SK-N-SH (cell line): ENCODE results near the gene FHIP2A. TPM values are rescaled to one million over a fixed set of nuclear protein-coding genes. Genes with fewer than 3 reads are reported as not detected.

Experiments
- CTCF ChIA-PET: fragments of 300-600, 350-600 bp; formaldehyde crosslinking; extraction: SDS; loops from one replicate; lab custom pipeline; 2021; lab: Yijun Ruan, JAX
- POLR2A ChIA-PET: fragments of 350-600 bp; sonication (Branson Sonifier 250); formaldehyde crosslinking; extraction: SDS; loops from one replicate; lab custom pipeline; 2020; ENCODE audit warnings: antibody characterized with exemption, inconsistent platforms; lab: Yijun Ruan, JAX
- DNase-seq: peaks from one replicate; pipeline ENCODE4 v3.0.0; 2012
- H2AFZ ChIP-seq: fragments of 200-600 bp; sonication (generic); 2 replicates; pipeline ENCODE4 v1.8.1; 2016; ENCODE audit warnings: antibody characterized with exemption, mild to moderate bottlenecking, low read depth
- H3F3A ChIP-seq: fragments of 200-600 bp; sonication (generic); replicated peaks from 2 replicates; pipeline ENCODE3; 2016; ENCODE audit warnings: antibody characterized with exemption, mild to moderate bottlenecking; ENCODE audit not compliant: insufficient read depth
- H3K27ac ChIP-seq, 2 experiments: fragments of 200-500 bp in 1 of 2; fragments of 200-600 bp in 1 of 2; sonication (Bioruptor generic) in 1 of 2; sonication (generic), shearing (Covaris generic) in 1 of 2; 2 replicates each; pipeline versions ENCODE4 v1.5.1 to v1.6.1; 2014 to 2016; ENCODE audit warnings: low read depth in 2 of 2, inconsistent platforms in 1 of 2, low read length in 1 of 2, mild to moderate bottlenecking in 1 of 2, mixed read lengths in 1 of 2
- H3K27me3 ChIP-seq: fragments of 200-600 bp; sonication (generic), shearing (Covaris generic); 2 replicates; pipeline ENCODE4 v1.6.1; 2016; ENCODE audit warnings: mixed run types; ENCODE audit not compliant: insufficient read depth
- H3K36me3 ChIP-seq, 2 experiments: fragments of 200-500 bp in 1 of 2; fragments of 200-600 bp in 1 of 2; sonication (Bioruptor generic) in 1 of 2; sonication (generic) in 1 of 2; replicated peaks in 1 of 2; 2 replicates each; pipeline versions ENCODE3 to v1.5.1; 2014 to 2016; ENCODE audit warnings: low read length in 1 of 2, mild to moderate bottlenecking in 1 of 2; ENCODE audit not compliant: insufficient read depth in 2 of 2, control insufficient read depth in 1 of 2
- H3K4me1 ChIP-seq, 2 experiments: fragments of 200-500 bp in 1 of 2; fragments of 200-600 bp in 1 of 2; sonication (Bioruptor generic) in 1 of 2; sonication (generic), shearing (Covaris generic) in 1 of 2; 2 replicates each; pipeline versions ENCODE4 v1.5.1 to v1.6.1; 2014 to 2016; ENCODE audit warnings: low read depth in 1 of 2, low read length in 1 of 2, mixed run types in 1 of 2; ENCODE audit not compliant: insufficient read depth in 2 of 2, control insufficient read depth in 1 of 2
- H3K4me2 ChIP-seq: fragments of 200-600 bp; sonication (generic), shearing (Covaris generic); 2 replicates; pipeline ENCODE4 v1.6.1; 2017; ENCODE audit warnings: mixed run types
- H3K4me3 ChIP-seq, 2 experiments: fragments of 200-500 bp in 1 of 2; fragments of 200-600 bp in 1 of 2; sonication (Bioruptor generic) in 1 of 2; sonication (generic), shearing (Covaris generic) in 1 of 2; 2 replicates each; pipeline versions ENCODE4 v1.5.1 to v1.8.1; 2014 to 2016; ENCODE audit warnings: low read depth in 2 of 2, inconsistent platforms in 1 of 2, low read length in 1 of 2, mild to moderate bottlenecking in 1 of 2, mixed read lengths in 1 of 2, moderate library complexity in 1 of 2
- H3K79me2 ChIP-seq: fragments of 200-600 bp; sonication (generic); 2 replicates; pipeline ENCODE4 v1.8.1; 2017; ENCODE audit warnings: mild to moderate bottlenecking; ENCODE audit not compliant: insufficient read depth
- H3K9ac ChIP-seq: fragments of 200-600 bp; sonication (generic); 2 replicates; pipeline ENCODE4 v1.6.1; 2017; ENCODE audit warnings: mixed run types
- H3K9me2 ChIP-seq: fragments of 200-600 bp; sonication (generic); 2 replicates; pipeline ENCODE4 v1.6.1; 2017; ENCODE audit warnings: mixed run types
- H3K9me3 ChIP-seq: fragments of 200-600 bp; sonication (generic); 2 replicates; pipeline ENCODE4 v1.6.1; 2017; ENCODE audit warnings: mixed run types, mild to moderate bottlenecking, moderate library complexity
- H4K20me1 ChIP-seq: fragments of 200-600 bp; sonication (generic); 2 replicates; pipeline ENCODE4 v1.6.1; 2017; ENCODE audit warnings: mild to moderate bottlenecking, mixed run types; ENCODE audit not compliant: insufficient read depth
- CHD2 ChIP-seq: fragments of 150-350 bp; IDR thresholded peaks from 2 replicates; pipeline ENCODE4 v1.6.1; 2018; ENCODE audit warnings: low read length; ENCODE audit not compliant: partially characterized antibody
- ELF1 ChIP-seq: IDR thresholded peaks from 2 replicates; pipeline ENCODE4 v1.4.0; 2012
- EZH2phosphoT487 ChIP-seq: fragments of 200-600 bp; sonication (generic); IDR thresholded peaks from 2 replicates; pipeline ENCODE4 v1.6.1; 2017; ENCODE audit warnings: low read depth, mixed run types, mild to moderate bottlenecking, antibody characterized with exemption, moderate library complexity, borderline replicate concordance
- FOSL2 ChIP-seq: IDR thresholded peaks from 2 replicates; pipeline ENCODE4 v1.4.0; 2012; ENCODE audit warnings: low read depth, mild to moderate bottlenecking, moderate library complexity, borderline replicate concordance
- FOXJ3 ChIP-seq: sonication (generic); formaldehyde crosslinking; IDR thresholded peaks from 2 replicates; pipeline ENCODE4 v1.5.1; 2020; ENCODE audit warnings: mild to moderate bottlenecking, missing genetic modification reagents
- FOXM1 ChIP-seq: IDR thresholded peaks from 2 replicates; pipeline ENCODE4 v1.4.0; 2012; ENCODE audit warnings: low read depth, mild to moderate bottlenecking
- GABPA ChIP-seq: IDR thresholded peaks from 2 replicates; pipeline ENCODE4 v1.4.0; 2012; ENCODE audit warnings: low read depth, mild to moderate bottlenecking
- JUND ChIP-seq: IDR thresholded peaks from 2 replicates; pipeline ENCODE4 v1.4.0; 2012
- MEF2A ChIP-seq: IDR thresholded peaks from 2 replicates; pipeline ENCODE4 v1.4.0; 2012; ENCODE audit warnings: low read depth, borderline replicate concordance
- NFIC ChIP-seq: IDR thresholded peaks from 2 replicates; pipeline ENCODE4 v1.4.0; 2012; ENCODE audit warnings: borderline replicate concordance
- NRF1 ChIP-seq: IDR thresholded peaks from 2 replicates; pipeline ENCODE4 v1.6.1; 2012; ENCODE audit warnings: low read depth, mild to moderate bottlenecking, low read length
- RAD21 ChIP-seq: IDR thresholded peaks from 2 replicates; pipeline ENCODE4 v1.6.1; 2012; ENCODE audit warnings: mild to moderate bottlenecking, low read length
- RCOR1 ChIP-seq: fragments of 150-350 bp; IDR thresholded peaks from 2 replicates; pipeline ENCODE4 v1.6.1; 2017; ENCODE audit warnings: antibody characterized with exemption, low read length
- RXRA ChIP-seq: IDR thresholded peaks from 2 replicates; pipeline ENCODE4 v1.4.0; 2012; ENCODE audit warnings: low read depth, mild to moderate bottlenecking, borderline replicate concordance
- SMC3 ChIP-seq: IDR thresholded peaks from 2 replicates; pipeline ENCODE4 v1.6.1; 2012; ENCODE audit warnings: low read depth, low read length, improper control_type of control experiment
- TAF1 ChIP-seq: IDR thresholded peaks from 2 replicates; pipeline ENCODE4 v1.6.1; 2012; ENCODE audit warnings: low read depth, mild to moderate bottlenecking, low read length, moderate library complexity, borderline replicate concordance
- TCF12 ChIP-seq: IDR thresholded peaks from 2 replicates; pipeline ENCODE4 v1.4.0; 2012
- USF1 ChIP-seq: IDR thresholded peaks from 2 replicates; pipeline ENCODE4 v1.4.0; 2012; ENCODE audit warnings: low read depth, borderline replicate concordance
- USF2 ChIP-seq: fragments of 150-350 bp; IDR thresholded peaks from 2 replicates; pipeline ENCODE4 v1.6.1; 2017; ENCODE audit warnings: antibody characterized with exemption, low read length, low read depth, borderline replicate concordance
- ZBTB33 ChIP-seq: IDR thresholded peaks from 2 replicates; pipeline ENCODE4 v1.4.0; 2012; ENCODE audit warnings: low read depth, borderline replicate concordance
- WGBS: methylation state at CpG from one replicate; pipeline ENCODE4 v1.1.6; 2017; ENCODE audit warnings: low lambda C conversion rate; 5-methylcytosine and 5-hydroxymethylcytosine counted together
- polyA plus RNA-seq, 3 experiments: library from polyadenylated mRNA; depleted of rRNA; stranded (reverse); fragments of >200 nt; gene quantifications; 2 replicates each; pipeline ENCODE4 v1.2.3, GENCODE V29; 2012

FHIP2A gene
- polyA plus RNA-seq, 1 of the 3 experiments (the other 2 are of a cell fraction) = 6.1 TPM

GRCh38 chr10:114859222-114859621 lies 37.6 kb downstream of the FHIP2A start:
- H3K4me3 ChIP-seq = no peak overlapping the region
- H3K9me3 ChIP-seq = no peaks in the 10 kb centered on the region
- no peaks in the 10 kb centered on the region for H3K27me3 ChIP-seq
- no peaks in the 10 kb centered on the region for H3K9me2 ChIP-seq
- WGBS = 94% methylated on average over 7 of the region's 7 CpGs
- H3K4me2 ChIP-seq = no peak overlapping the region
- POLR2A ChIA-PET = no interaction called here
- H3K9ac ChIP-seq = no peak overlapping the region
- peaks cover 21% of the 10 kb centered on the region for H3K79me2 ChIP-seq
- peaks cover 49% of the 10 kb centered on the region for H3F3A ChIP-seq
- CTCF ChIA-PET = interaction anchor here (0.7 to 2.1 kb wide), 2 partner anchors 18 to 38 kb away, joined by 4 to 8 read pairs; partner anchors contain the start of gene FHIP2A
- H4K20me1 ChIP-seq = no peaks in the 10 kb centered on the region
- peaks cover 73 to 76% of the 10 kb centered on the region in 2 experiments for H3K36me3 ChIP-seq
- no peak for TF ChIP-seq NRF1
- no peak for TF ChIP-seq RAD21
- TF ChIP-seq USF1 = no peak
- no peak for TF ChIP-seq RXRA
- no peak for TF ChIP-seq FOXJ3 (CRISPR knock-in tag)
- TF ChIP-seq JUND = no peak
- no peak for TF ChIP-seq FOSL2
- TF ChIP-seq ELF1 = no peak
- no peak for TF ChIP-seq TCF12
- TF ChIP-seq ZBTB33 = no peak
- no peak for TF ChIP-seq EZH2phosphoT487
- TF ChIP-seq FOXM1 = no peak
- TF ChIP-seq RCOR1 = no peak
- TF ChIP-seq CHD2 = no peak
- no peak for TF ChIP-seq NFIC
- no peak for TF ChIP-seq GABPA
- no peak for TF ChIP-seq MEF2A
- TF ChIP-seq SMC3 = no peak
- TF ChIP-seq TAF1 = no peak
- no peak for TF ChIP-seq USF2
- TF ChIP-seq, all 33 proteins: peak for 0
- Histone ChIP-seq H3K27ac (no peak overlapping the region), H2AFZ (no peak overlapping the region), H3K4me1 (peaks cover 3 to 15% of the 10 kb centered on the region in 2 experiments; a peak in 1 of 4 replicates)
- DNase-seq = no peak
